SK-N-SH treated with all-trans-retinoic acid at 6 μM for 48 hours (cell line): ENCODE measurements around the gene PTGER4.

Experiments
- ARNTL ChIP-seq: fragments of 450-650 bp; formaldehyde crosslinking; IDR thresholded peaks from 2 replicates; pipeline ENCODE4 v1.5.0; 2020; ENCODE audit warnings: low read depth, mild to moderate bottlenecking, moderate library complexity, borderline replicate concordance
- CREB5 ChIP-seq: fragments of 250-450 bp; sonication (Bioruptor Pico); IDR thresholded peaks from 2 replicates; pipeline ENCODE4 v1.5.1; 2020; ENCODE audit warnings: low read depth, mild to moderate bottlenecking, moderate library complexity
- ZC3H10 ChIP-seq: fragments of 250-450 bp; sonication (Bioruptor Pico); IDR thresholded peaks from 2 replicates; pipeline ENCODE4 v1.5.1; 2021; ENCODE audit warnings: mild to moderate bottlenecking, moderate library complexity
- ZFP30 ChIP-seq: fragments of 450-650 bp; formaldehyde crosslinking; IDR thresholded peaks from 2 replicates; pipeline ENCODE4 v1.5.0; 2022; ENCODE audit warnings: mild to moderate bottlenecking, moderate library complexity
- ZNF565 ChIP-seq: fragments of 450-650 bp; formaldehyde crosslinking; conservative IDR thresholded peaks from 2 replicates; pipeline ENCODE4 v1.5.0; 2020; ENCODE audit warnings: low read depth, mild to moderate bottlenecking, moderate library complexity
- ZNF8 ChIP-seq: fragments of 450-650 bp; formaldehyde crosslinking; IDR thresholded peaks from 2 replicates; pipeline ENCODE4 v1.5.0; 2020; ENCODE audit warnings: mild to moderate bottlenecking, moderate library complexity
- TF ChIP-seq, protein P1 (sequence below): fragments of 250-450 bp; sonication (Bioruptor Pico); IDR thresholded peaks from 2 replicates; pipeline ENCODE4 v1.5.1; 2021; ENCODE audit warnings: mild to moderate bottlenecking, moderate library complexity
- TF ChIP-seq, protein P2 (sequence below): fragments of 250-450 bp; sonication (Bioruptor Pico); IDR thresholded peaks from 2 replicates; pipeline ENCODE4 v1.8.0; 2020; ENCODE audit warnings: mild to moderate bottlenecking, moderate library complexity, borderline replicate concordance

DNA sequence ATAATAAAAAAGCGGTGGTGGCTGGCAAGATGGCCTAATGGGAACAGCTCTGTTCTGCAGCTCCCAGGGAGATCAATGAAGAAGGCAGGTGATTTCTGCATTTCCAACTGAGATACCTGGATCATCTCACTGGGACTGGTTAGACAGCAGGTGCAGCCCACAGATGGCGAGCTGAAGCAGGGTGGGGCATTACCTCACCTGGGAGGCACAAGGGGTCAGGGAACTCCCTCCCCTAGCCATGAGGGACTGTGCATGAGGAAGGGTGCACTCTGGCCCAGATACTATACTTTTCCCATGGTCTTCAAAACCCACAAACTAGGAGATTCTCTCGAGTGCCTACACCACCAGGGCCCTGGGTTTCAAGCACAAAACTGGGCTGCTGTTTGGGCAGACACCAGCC, 45.6 kb upstream of the PTGER4 start:
- TF ChIP-seq ZNF8 (CRISPR knock-in tag) (no peak), ZNF565 (CRISPR knock-in tag) (no peak), ZC3H10 (CRISPR knock-in tag) (no peak), ARNTL (CRISPR knock-in tag) (no peak), ZFP30 (CRISPR knock-in tag) (no peak), CREB5 (CRISPR knock-in tag) (no peak)
- TF ChIP-seq, protein P1, sequence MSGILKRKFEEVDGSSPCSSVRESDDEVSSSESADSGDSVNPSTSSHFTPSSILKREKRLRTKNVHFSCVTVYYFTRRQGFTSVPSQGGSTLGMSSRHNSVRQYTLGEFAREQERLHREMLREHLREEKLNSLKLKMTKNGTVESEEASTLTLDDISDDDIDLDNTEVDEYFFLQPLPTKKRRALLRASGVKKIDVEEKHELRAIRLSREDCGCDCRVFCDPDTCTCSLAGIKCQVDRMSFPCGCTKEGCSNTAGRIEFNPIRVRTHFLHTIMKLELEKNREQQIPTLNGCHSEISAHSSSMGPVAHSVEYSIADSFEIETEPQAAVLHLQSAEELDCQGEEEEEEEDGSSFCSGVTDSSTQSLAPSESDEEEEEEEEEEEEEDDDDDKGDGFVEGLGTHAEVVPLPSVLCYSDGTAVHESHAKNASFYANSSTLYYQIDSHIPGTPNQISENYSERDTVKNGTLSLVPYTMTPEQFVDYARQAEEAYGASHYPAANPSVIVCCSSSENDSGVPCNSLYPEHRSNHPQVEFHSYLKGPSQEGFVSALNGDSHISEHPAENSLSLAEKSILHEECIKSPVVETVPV, result no peak
- TF ChIP-seq, protein P2, sequence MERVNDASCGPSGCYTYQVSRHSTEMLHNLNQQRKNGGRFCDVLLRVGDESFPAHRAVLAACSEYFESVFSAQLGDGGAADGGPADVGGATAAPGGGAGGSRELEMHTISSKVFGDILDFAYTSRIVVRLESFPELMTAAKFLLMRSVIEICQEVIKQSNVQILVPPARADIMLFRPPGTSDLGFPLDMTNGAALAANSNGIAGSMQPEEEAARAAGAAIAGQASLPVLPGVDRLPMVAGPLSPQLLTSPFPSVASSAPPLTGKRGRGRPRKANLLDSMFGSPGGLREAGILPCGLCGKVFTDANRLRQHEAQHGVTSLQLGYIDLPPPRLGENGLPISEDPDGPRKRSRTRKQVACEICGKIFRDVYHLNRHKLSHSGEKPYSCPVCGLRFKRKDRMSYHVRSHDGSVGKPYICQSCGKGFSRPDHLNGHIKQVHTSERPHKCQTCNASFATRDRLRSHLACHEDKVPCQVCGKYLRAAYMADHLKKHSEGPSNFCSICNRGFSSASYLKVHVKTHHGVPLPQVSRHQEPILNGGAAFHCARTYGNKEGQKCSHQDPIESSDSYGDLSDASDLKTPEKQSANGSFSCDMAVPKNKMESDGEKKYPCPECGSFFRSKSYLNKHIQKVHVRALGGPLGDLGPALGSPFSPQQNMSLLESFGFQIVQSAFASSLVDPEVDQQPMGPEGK, result no peak
